ENCODE results near the gene CSMD2.

The CSMD2 gene

GRCh38 chr1:33792651-33793050 lies 372.4 kb downstream of the CSMD2 start:
- no peak for DNase-seq

GRCh38 chr1:33792216-33792615 lies 372.8 kb downstream of the CSMD2 start:
- DNase-seq, result no peak

- no peak for DNase-seq
Measured at GRCh38 chr1:33791251-33791650, 373.8 kb downstream of the CSMD2 start.

- no peak for DNase-seq
Measured at GRCh38 chr1:33790577-33790976, 374.5 kb downstream of the CSMD2 start.

GRCh38 chr1:33784876-33785275 lies 380.2 kb downstream of the CSMD2 start:
- DNase-seq, result no peak

- DNase-seq, result no peak
Measured at GRCh38 chr1:33782776-33783175, 382.3 kb downstream of the CSMD2 start.

- no peak for DNase-seq
Measured at GRCh38 chr1:33781652-33782051, 383.4 kb downstream of the CSMD2 start.

GRCh38 chr1:33777337-33777736 lies 387.7 kb downstream of the CSMD2 start:
- DNase-seq, result no peak

GRCh38 chr1:33768821-33769220 lies 396.2 kb downstream of the CSMD2 start:
- no peak for DNase-seq

GRCh38 chr1:33768106-33768505 lies 396.9 kb downstream of the CSMD2 start:
- DNase-seq, result no peak

GRCh38 chr1:33764149-33764548 lies 400.9 kb downstream of the CSMD2 start:
- DNase-seq, result no peak

- no peak for DNase-seq
Measured at GRCh38 chr1:33763406-33763805, 401.6 kb downstream of the CSMD2 start.

GRCh38 chr1:33762962-33763361 lies 402.1 kb downstream of the CSMD2 start:
- DNase-seq, result no peak

GRCh38 chr1:33762109-33762830 lies 402.8 kb downstream of the CSMD2 start:
- DNase-seq, result no peak

GRCh38 chr1:33758698-33759097 lies 406.3 kb downstream of the CSMD2 start:
- no peak for DNase-seq

- no peak for DNase-seq
Measured at GRCh38 chr1:33753087-33753856, 411.8 kb downstream of the CSMD2 start.

- DNase-seq, result no peak
Measured at GRCh38 chr1:33745942-33746341, 419.1 kb downstream of the CSMD2 start.

GRCh38 chr1:33743221-33743998 lies 421.6 kb downstream of the CSMD2 start:
- no peak for DNase-seq

- DNase-seq, result no peak
Measured at GRCh38 chr1:33742663-33743062, 422.4 kb downstream of the CSMD2 start.

- no peak for DNase-seq
Measured at GRCh38 chr1:33741749-33742148, 423.3 kb downstream of the CSMD2 start.

GRCh38 chr1:33740040-33740744 lies 424.8 kb downstream of the CSMD2 start:
- no peak for DNase-seq

- DNase-seq, result no peak
Measured at GRCh38 chr1:33738976-33739375, 426.1 kb downstream of the CSMD2 start.

- no peak for DNase-seq
Measured at GRCh38 chr1:33738536-33738935, 426.5 kb downstream of the CSMD2 start.
